Measurements from ENCODE around the gene ZIC5.
A peak's percentile ranks its signal among the peaks of the same experiment; 100 is the strongest.

The ZIC5 gene

GRCh38 chr13:99975626-99976025, 4.1 kb upstream of the ZIC5 start:
- no peak for DNase-seq

GRCh38 chr13:99974939-99975561, 3.5 kb upstream of the ZIC5 start:
- DNase-seq, result no peak

GRCh38 chr13:99974296-99974938, 2.9 kb upstream of the ZIC5 start:
- no peak for DNase-seq

- no peak for DNase-seq
Observed at GRCh38 chr13:99973808-99974185, 2.2 kb upstream of the ZIC5 start.

GRCh38 chr13:99973163-99973807, 1.7 kb upstream of the ZIC5 start:
- DNase-seq, result no peak

GRCh38 chr13:99972190-99972731, 694 bp upstream of the ZIC5 start:
- DNase-seq, result no peak

- peak in 1 of 2 experiments; percentile 7 for DNase-seq
Observed at GRCh38 chr13:99970651-99971575, 654 bp downstream of the ZIC5 start.

GRCh38 chr13:99969919-99970650, 1.5 kb downstream of the ZIC5 start:
- peak in 1 of 2 experiments; percentile 40 for DNase-seq

- DNase-seq, result no peak
Observed at GRCh38 chr13:99969453-99969918, 2.1 kb downstream of the ZIC5 start.

- DNase-seq, result peak in 1 of 2 experiments; percentile 5
Observed at GRCh38 chr13:99968521-99969452, 2.8 kb downstream of the ZIC5 start.

GRCh38 chr13:99967869-99968520, 3.6 kb downstream of the ZIC5 start:
- DNase-seq, result no peak

- no peak for DNase-seq
Observed at GRCh38 chr13:99967498-99967868, 4.1 kb downstream of the ZIC5 start.

- DNase-seq, result no peak
Observed at GRCh38 chr13:99966064-99966805, 5.3 kb downstream of the ZIC5 start.

- DNase-seq, result no peak
Observed at GRCh38 chr13:99965329-99966000, 6.1 kb downstream of the ZIC5 start.

GRCh38 chr13:99963816-99964339, 7.7 kb downstream of the ZIC5 start:
- no peak for DNase-seq

GRCh38 chr13:99962242-99962641, 9.3 kb downstream of the ZIC5 start:
- no peak for DNase-seq

GRCh38 chr13:99961636-99962035, 9.9 kb downstream of the ZIC5 start:
- DNase-seq, result no peak

- DNase-seq, result no peak
Observed at GRCh38 chr13:99960663-99961311, 10.8 kb downstream of the ZIC5 start.
